ENCODE data around the gene TRIM54. TPM values are rescaled to one million over a fixed set of nuclear protein-coding genes. Genes with fewer than 3 reads are reported as not detected.

The TRIM54 gene
- total RNA-seq, 1 donor from 2014 or later: not detected

DNA sequence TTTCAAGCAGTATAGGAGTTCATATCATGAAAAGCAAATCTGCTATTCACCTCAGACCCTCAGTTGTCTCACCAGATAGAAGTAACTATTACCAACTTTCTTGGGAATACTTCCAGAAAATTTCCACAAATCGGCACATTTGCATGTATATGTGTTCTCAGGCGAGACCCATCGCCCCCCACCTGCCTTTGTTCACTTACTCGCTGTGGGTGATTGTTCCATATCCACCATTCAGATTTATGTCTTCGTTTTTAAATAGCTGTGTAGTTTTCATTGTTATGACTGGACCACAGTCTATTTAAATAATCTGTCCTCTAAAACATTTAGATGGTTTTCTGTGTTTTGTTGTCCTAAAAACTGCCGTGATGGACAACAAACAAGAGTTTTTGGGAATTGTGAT is 3.3 kb downstream of the TRIM54 start:
- Mint-ChIP-seq H3K4me1 (ENCODE audit: unreplicated experiment) (no peaks in the 10 kb centered on the region), H3K4me3 (ENCODE audit: unreplicated experiment) (no peak overlapping the region), H3K36me3 (ENCODE audit: unreplicated experiment) (no peaks in the 10 kb centered on the region), H3K27ac (ENCODE audit: unreplicated experiment) (no peak overlapping the region), H3K27me3 (ENCODE audit: unreplicated experiment) (peaks cover 84% of the 10 kb centered on the region), H3K9me3 (ENCODE audit: unreplicated experiment) (no peaks in the 10 kb centered on the region)
- DNase-seq (ENCODE audit: extremely low spot score, unreplicated experiment): no peak
- TF ChIP-seq, protein P1, sequence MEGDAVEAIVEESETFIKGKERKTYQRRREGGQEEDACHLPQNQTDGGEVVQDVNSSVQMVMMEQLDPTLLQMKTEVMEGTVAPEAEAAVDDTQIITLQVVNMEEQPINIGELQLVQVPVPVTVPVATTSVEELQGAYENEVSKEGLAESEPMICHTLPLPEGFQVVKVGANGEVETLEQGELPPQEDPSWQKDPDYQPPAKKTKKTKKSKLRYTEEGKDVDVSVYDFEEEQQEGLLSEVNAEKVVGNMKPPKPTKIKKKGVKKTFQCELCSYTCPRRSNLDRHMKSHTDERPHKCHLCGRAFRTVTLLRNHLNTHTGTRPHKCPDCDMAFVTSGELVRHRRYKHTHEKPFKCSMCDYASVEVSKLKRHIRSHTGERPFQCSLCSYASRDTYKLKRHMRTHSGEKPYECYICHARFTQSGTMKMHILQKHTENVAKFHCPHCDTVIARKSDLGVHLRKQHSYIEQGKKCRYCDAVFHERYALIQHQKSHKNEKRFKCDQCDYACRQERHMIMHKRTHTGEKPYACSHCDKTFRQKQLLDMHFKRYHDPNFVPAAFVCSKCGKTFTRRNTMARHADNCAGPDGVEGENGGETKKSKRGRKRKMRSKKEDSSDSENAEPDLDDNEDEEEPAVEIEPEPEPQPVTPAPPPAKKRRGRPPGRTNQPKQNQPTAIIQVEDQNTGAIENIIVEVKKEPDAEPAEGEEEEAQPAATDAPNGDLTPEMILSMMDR (IDR thresholded peaks at IDR 0.05): no peak

DNA sequence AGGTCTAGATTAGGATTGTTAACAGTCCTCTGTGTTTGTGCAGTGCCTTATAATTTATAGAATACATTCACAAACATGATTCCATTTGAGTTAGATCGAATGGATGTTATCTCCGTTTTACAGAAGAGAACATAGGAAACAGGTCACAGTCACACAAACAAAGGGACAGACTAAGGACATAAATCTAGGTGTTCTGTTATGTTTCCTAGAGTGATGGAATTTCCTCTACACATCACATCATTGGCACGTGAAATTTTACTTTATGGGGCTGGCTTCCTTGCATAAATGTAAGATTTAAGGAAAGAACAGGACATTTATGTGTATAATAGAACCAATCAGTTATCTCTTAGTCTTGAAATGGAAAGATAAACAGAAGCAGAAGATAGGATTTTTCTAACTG is 6.4 kb downstream of the TRIM54 start:
- H3K27ac Mint-ChIP-seq (ENCODE audit: unreplicated experiment): no peak overlapping the region
- peaks cover 71% of the 10 kb centered on the region for H3K27me3 Mint-ChIP-seq (ENCODE audit: unreplicated experiment)
- peaks cover 9% of the 10 kb centered on the region for H3K4me1 Mint-ChIP-seq (ENCODE audit: unreplicated experiment)
- DNase-seq (ENCODE audit: extremely low spot score, unreplicated experiment): no peak
- H3K4me3 Mint-ChIP-seq (ENCODE audit: unreplicated experiment): no peak overlapping the region
- no peaks in the 10 kb centered on the region for H3K36me3 Mint-ChIP-seq (ENCODE audit: unreplicated experiment)
- TF ChIP-seq, protein P1 (IDR thresholded peaks at IDR 0.05): no peak
- no peaks in the 10 kb centered on the region for H3K9me3 Mint-ChIP-seq (ENCODE audit: unreplicated experiment)

DNA sequence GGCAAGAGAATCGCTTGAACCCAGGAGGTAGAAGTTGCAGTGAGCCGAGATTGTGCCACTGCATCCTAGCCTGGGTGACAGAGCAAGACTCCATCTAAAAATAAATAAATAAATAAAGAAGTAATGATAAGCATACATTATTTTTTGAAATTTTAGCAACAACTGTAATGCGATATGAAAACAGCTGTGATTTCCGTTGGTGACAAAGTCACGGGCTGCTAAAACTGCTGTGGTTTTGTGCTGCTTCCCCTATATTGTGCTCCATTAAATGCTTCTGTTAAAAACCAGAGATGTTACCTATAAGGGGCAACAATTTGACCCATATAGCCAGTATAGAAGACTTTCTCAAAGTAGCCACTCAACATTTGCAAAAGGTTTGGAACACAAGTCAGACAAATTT is 8.3 kb downstream of the TRIM54 start:
- Mint-ChIP-seq H3K9me3 (ENCODE audit: unreplicated experiment) (no peaks in the 10 kb centered on the region), H3K4me3 (ENCODE audit: unreplicated experiment) (no peak overlapping the region), H3K27ac (ENCODE audit: unreplicated experiment) (no peak overlapping the region), H3K27me3 (ENCODE audit: unreplicated experiment) (peaks cover 56% of the 10 kb centered on the region), H3K36me3 (ENCODE audit: unreplicated experiment) (no peaks in the 10 kb centered on the region), H3K4me1 (ENCODE audit: unreplicated experiment) (peaks cover 16% of the 10 kb centered on the region)
- DNase-seq (ENCODE audit: extremely low spot score, unreplicated experiment): no peak
- TF ChIP-seq, protein P1 (IDR thresholded peaks at IDR 0.05): no peak

DNA sequence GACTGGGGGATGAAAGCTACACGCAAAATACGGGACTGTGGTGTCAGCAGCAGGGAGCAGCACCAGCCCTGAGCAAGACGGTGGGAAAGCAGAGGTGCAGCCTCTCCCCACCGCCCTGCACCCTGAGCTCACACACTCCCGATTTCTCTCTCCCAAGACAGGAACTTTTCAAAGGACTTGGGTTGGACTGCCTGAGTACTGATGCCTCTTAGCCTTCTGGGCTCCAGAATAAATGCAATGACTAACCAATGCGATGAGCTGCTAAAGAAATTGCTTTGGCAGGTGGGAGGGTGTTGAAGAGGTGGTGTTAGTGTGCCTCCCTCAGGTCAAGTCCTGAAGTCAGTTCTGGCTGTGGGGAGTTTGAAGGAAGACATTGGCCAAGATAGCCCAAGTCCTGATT is 9.6 kb downstream of the TRIM54 start:
- Mint-ChIP-seq H3K36me3 (ENCODE audit: unreplicated experiment) (no peaks in the 10 kb centered on the region), H3K4me3 (ENCODE audit: unreplicated experiment) (no peak overlapping the region), H3K27ac (ENCODE audit: unreplicated experiment) (no peak overlapping the region), H3K9me3 (ENCODE audit: unreplicated experiment) (no peaks in the 10 kb centered on the region), H3K4me1 (ENCODE audit: unreplicated experiment) (peaks cover 16% of the 10 kb centered on the region), H3K27me3 (ENCODE audit: unreplicated experiment) (peaks cover 54% of the 10 kb centered on the region)
- TF ChIP-seq, protein P1 (IDR thresholded peaks at IDR 0.05): no peak
- no peak for DNase-seq (ENCODE audit: extremely low spot score, unreplicated experiment)

DNA sequence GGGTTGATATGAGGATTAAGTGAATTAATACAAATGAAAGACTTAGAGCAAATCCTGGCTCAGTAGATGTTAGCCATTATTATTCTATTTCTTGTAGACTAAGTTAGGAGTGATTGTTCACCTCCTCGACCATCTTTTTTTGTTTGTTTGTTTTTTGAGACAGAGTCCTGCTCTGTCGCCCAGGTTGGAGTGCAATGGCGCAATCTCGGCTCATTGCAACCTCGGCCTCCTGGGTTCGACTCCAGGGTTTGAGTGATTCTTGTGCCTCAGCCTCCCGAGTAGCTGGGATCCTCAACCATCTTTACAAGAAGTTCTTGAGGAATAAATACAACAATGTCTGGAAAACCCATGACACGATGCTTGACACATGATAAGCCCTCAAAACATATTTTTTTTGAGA is 12.7 kb downstream of the TRIM54 start:
- no peak overlapping the region for H3K27ac Mint-ChIP-seq (ENCODE audit: unreplicated experiment)
- peaks cover 35% of the 10 kb centered on the region for H3K27me3 Mint-ChIP-seq (ENCODE audit: unreplicated experiment)
- no peaks in the 10 kb centered on the region for H3K9me3 Mint-ChIP-seq (ENCODE audit: unreplicated experiment)
- no peak overlapping the region for H3K4me3 Mint-ChIP-seq (ENCODE audit: unreplicated experiment)
- TF ChIP-seq, protein P1 (IDR thresholded peaks at IDR 0.05): no peak
- no peak for DNase-seq (ENCODE audit: extremely low spot score, unreplicated experiment)
- no peaks in the 10 kb centered on the region for H3K36me3 Mint-ChIP-seq (ENCODE audit: unreplicated experiment)
- H3K4me1 Mint-ChIP-seq (ENCODE audit: unreplicated experiment): peaks cover 16% of the 10 kb centered on the region
